Measurements from ENCODE around the gene EXOC6B. TPM values are rescaled to one million over a fixed set of nuclear protein-coding genes. Genes with fewer than 3 reads are reported as not detected.

EXOC6B gene
- total and polyA plus RNA-seq, 9 of the 15 experiments (the other 6 are each of a cell fraction or from before 2014, with no cell fraction given), result 0.28 to 4.2 (median 2.0) TPM

DNA sequence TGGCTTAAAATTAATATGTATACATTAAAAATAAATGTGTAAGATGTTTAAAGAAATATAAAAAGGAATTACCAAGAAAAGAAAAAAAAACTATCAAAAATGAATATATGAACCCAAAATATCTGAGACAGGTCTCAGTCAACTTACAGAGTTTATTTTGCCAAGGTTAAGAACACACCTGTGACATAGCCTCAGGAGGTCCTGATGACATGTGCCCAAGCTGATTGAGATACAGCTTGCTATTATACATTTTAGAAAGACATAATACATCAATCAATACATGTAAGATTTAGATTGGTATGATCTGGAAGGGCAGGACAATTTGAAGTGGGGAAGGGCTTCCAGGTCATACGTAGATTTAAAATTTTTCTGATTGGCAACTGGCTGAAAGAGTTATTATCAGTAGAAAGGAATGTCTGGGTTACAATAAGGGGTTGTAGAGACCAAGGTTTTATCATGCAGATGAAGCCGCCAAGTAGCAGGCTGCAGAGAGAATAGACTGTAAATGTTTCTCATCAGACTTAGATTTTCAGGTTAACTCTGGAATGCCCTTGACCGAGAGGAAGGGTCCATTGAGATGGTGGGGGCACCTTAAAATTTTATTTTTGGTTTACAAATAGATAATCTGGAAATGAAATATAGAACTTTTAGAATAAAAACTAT is 74.7 kb downstream of the EXOC6B start:
- no peaks in the 10 kb centered on the region for H4K20me1 ChIP-seq (replicated peaks; ENCODE audit: control insufficient read depth, insufficient read depth, low read length)
- H3K27me3 ChIP-seq (ENCODE audit: control insufficient read depth in 2 of 2, insufficient read depth in 2 of 2, low read length in 2 of 2), result no peaks in the 10 kb centered on the region
- CTCF ChIA-PET (ENCODE audit: low intra/inter-chr PET ratio), result no interaction called here
- ATAC-seq (no peak), DNase-seq (ENCODE audit: extremely low read depth in 1 of 4, low spot score in 3 of 4) (no peak), FAIRE-seq (no peak)
- H3K9me3 ChIP-seq (replicated peaks; ENCODE audit: control insufficient read depth, insufficient read depth, low read depth, low read length), result no peaks in the 10 kb centered on the region
- H3K4me3 ChIP-seq, result no peak overlapping the region
- no peak overlapping the region for H2AFZ ChIP-seq (ENCODE audit: low read depth, low read length)
- POLR2A ChIA-PET, result no interaction called here
- no peaks in the 10 kb centered on the region for H3K4me1 ChIP-seq (replicated peaks in 1 of 2; ENCODE audit: control insufficient read depth in 2 of 2, insufficient read depth in 2 of 2, low read length in 2 of 2)
- intact Hi-C loops (cut with micrococcal nuclease) (no loop called here), in situ Hi-C loops (cut with MboI) (no loop called here)
- no TSS peak for BruUV-seq (replicated peaks)
- no peaks in the 10 kb centered on the region for H3K36me3 ChIP-seq (ENCODE audit: control insufficient read depth, insufficient read depth, low read length)
- no peak overlapping the region for H3K27ac ChIP-seq (ENCODE audit: extremely low read depth, low read depth, low read length)
- no peaks in the 10 kb centered on the region for H3K79me2 ChIP-seq (ENCODE audit: control insufficient read depth, insufficient read depth, low read length)
- no peak overlapping the region for H3K4me2 ChIP-seq (ENCODE audit: insufficient read depth, low read length)
- TF ChIP-seq PRMT5 (CRISPR knock-in tag; IDR thresholded peaks at IDR 0.05) (no peak), FUS (optimal IDR thresholded peaks at IDR 0.05; ENCODE audit: low read depth, low read length) (no peak), NRF1 (conservative IDR thresholded peaks at IDR 0.05 in 1 of 2, IDR thresholded peaks at IDR 0.05 in 1 of 2) (no peak), TEAD2 (tag; IDR thresholded peaks at IDR 0.05) (no peak), ESRRA (IDR thresholded peaks at IDR 0.05; ENCODE audit: borderline replicate concordance, low read depth) (no peak), SOX6 (IDR thresholded peaks at IDR 0.05) (no peak), ZNF146 (CRISPR knock-in tag; IDR thresholded peaks at IDR 0.05; ENCODE audit: unreplicated experiment) (no peak), XRCC4 (IDR thresholded peaks at IDR 0.05; ENCODE audit: extremely low read depth, insufficient read depth, insufficient read length) (no peak), ZSCAN32 (CRISPR knock-in tag; IDR thresholded peaks at IDR 0.05) (no peak), MYBL2 (IDR thresholded peaks at IDR 0.05; ENCODE audit: low read depth) (no peak), MYBL2 (CRISPR knock-in tag; IDR thresholded peaks at IDR 0.05; ENCODE audit: borderline replicate concordance) (no peak), TAL1 (IDR thresholded peaks at IDR 0.05) (no peak), KDM4B (IDR thresholded peaks at IDR 0.05; ENCODE audit: borderline replicate concordance in 2 of 2, low read depth in 1 of 2) (no peak), MYNN (IDR thresholded peaks at IDR 0.05) (no peak), MYNN (CRISPR knock-in tag; IDR thresholded peaks at IDR 0.05) (no peak), ZNF77 (CRISPR knock-in tag; IDR thresholded peaks at IDR 0.05) (no peak), L3MBTL2 (IDR thresholded peaks at IDR 0.05) (no peak), TAF9B (IDR thresholded peaks at IDR 0.05; ENCODE audit: partially characterized antibody) (no peak)
- TF ChIP-seq, protein P1, sequence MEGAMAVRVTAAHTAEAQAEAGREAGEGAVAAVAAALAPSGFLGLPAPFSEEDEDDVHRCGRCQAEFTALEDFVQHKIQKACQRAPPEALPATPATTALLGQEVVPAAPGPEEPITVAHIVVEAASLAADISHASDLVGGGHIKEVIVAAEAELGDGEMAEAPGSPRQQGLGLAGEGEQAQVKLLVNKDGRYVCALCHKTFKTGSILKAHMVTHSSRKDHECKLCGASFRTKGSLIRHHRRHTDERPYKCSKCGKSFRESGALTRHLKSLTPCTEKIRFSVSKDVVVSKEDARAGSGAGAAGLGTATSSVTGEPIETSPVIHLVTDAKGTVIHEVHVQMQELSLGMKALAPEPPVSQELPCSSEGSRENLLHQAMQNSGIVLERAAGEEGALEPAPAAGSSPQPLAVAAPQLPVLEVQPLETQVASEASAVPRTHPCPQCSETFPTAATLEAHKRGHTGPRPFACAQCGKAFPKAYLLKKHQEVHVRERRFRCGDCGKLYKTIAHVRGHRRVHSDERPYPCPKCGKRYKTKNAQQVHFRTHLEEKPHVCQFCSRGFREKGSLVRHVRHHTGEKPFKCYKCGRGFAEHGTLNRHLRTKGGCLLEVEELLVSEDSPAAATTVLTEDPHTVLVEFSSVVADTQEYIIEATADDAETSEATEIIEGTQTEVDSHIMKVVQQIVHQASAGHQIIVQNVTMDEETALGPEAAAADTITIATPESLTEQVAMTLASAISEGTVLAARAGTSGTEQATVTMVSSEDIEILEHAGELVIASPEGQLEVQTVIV (CRISPR knock-in tag; IDR thresholded peaks at IDR 0.05; ENCODE audit: borderline replicate concordance), result no peak
- H3K9me1 ChIP-seq (ENCODE audit: control insufficient read depth, insufficient read depth, low read length), result no peaks in the 10 kb centered on the region
- WGBS (ENCODE audit: insufficient coverage, low coverage, missing lambda C conversion rate), result 5% methylated on average over 3 of the region's 3 CpGs
- no peak overlapping the region for H3K9ac ChIP-seq (ENCODE audit: insufficient read depth in 1 of 2, low read depth in 2 of 2, low read length in 2 of 2)

Data from K562 (cell line).